Fibroblast of lung (primary cell): ENCODE results near the gene PTPRU.

ENCODE experiments used
- EZH2 ChIP-seq: IDR thresholded peaks from 2 replicates; pipeline ENCODE4 v1.5.1; 2012; ENCODE audit warnings: low read length, control low read depth, mild to moderate bottlenecking; ENCODE audit errors: missing control alignments
- TF ChIP-seq, protein P1 (sequence below), 2 donors: IDR thresholded peaks in 1 of 2; conservative IDR thresholded peaks in 1 of 2; 1 replicate in 1 of 2; 2 replicates in 1 of 2; pipeline ENCODE4 v1.5.1; 2011 to 2012; ENCODE audit warnings: low read length in 2 of 2, control low read depth in 1 of 2, inconsistent platforms in 1 of 2, low read depth in 1 of 2, mild to moderate bottlenecking in 1 of 2

DNA sequence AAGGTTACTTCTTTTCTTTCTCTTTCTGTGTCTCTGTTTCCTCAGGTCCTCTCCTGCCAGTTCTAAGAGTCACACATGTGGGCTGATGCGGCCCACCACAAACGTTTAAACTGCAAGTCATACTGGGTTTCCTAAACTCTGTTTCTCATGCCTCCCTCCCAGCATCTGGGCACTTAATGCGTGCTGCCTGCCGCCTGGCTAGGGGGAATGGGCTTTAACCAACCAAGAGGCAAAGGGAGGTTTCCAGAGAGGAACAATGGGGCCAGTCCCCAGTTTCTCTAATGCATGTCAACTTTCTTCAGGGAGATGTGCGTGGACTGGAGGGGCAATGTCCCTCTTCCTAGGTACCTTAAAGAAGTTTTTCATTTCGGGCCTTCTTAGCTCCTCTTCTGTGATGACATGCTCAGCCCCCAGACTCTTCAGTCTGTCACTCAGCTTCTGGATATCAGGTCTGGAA is 34.7 kb upstream of the PTPRU start:
- TF ChIP-seq, protein P1, sequence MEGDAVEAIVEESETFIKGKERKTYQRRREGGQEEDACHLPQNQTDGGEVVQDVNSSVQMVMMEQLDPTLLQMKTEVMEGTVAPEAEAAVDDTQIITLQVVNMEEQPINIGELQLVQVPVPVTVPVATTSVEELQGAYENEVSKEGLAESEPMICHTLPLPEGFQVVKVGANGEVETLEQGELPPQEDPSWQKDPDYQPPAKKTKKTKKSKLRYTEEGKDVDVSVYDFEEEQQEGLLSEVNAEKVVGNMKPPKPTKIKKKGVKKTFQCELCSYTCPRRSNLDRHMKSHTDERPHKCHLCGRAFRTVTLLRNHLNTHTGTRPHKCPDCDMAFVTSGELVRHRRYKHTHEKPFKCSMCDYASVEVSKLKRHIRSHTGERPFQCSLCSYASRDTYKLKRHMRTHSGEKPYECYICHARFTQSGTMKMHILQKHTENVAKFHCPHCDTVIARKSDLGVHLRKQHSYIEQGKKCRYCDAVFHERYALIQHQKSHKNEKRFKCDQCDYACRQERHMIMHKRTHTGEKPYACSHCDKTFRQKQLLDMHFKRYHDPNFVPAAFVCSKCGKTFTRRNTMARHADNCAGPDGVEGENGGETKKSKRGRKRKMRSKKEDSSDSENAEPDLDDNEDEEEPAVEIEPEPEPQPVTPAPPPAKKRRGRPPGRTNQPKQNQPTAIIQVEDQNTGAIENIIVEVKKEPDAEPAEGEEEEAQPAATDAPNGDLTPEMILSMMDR (conservative IDR thresholded peaks at IDR 0.05 in 1 of 2, IDR thresholded peaks at IDR 0.05 in 1 of 2; ENCODE audit: low read depth in 1 of 2, low read length in 2 of 2), result no peak
- TF ChIP-seq EZH2, result no peak
